Stimulated activated effector memory CD8-positive, alpha-beta T cell treated with anti-CD3 and anti-CD28 coated beads, Interleukin-12 subunit alpha, Interleukin-12 subunit beta, amount 100 ng/mL, for 72 hours (primary cell): Measurements from ENCODE around the gene NINJ2.
"Not testable (repeated sequence)": the region's sequence is repeated elsewhere in the genome, so short reads cannot be mapped to it uniquely, and the experiment has no call there.

ENCODE experiments used
- ATAC-seq: fragments of 150-1000 bp; cut with Tn5 transposase; 2 replicates; pipeline ENCODE4 v1.10.0; 2021
- DNase-seq, 2 donors: peaks; one replicate each; pipeline ENCODE4 v3.0.0; 2021 to 2022; ENCODE audit warnings: low spot score in 2 of 2
- H3K27ac Mint-ChIP-seq: one replicate; pipeline ENCODE4 v1.8.0; 2022; ENCODE audit warnings: mild to moderate bottlenecking, mixed read lengths
- H3K36me3 Mint-ChIP-seq: one replicate; pipeline ENCODE4 v1.8.0; 2022; ENCODE audit warnings: mild to moderate bottlenecking, mixed read lengths
- H3K4me1 Mint-ChIP-seq: one replicate; pipeline ENCODE4 v1.8.0; 2022; ENCODE audit warnings: mixed read lengths
- H3K4me3 Mint-ChIP-seq: one replicate; pipeline ENCODE4 v1.8.0; 2022; ENCODE audit warnings: mild to moderate bottlenecking, mixed read lengths
- H3K9me3 Mint-ChIP-seq: one replicate; pipeline ENCODE4 v1.8.0; 2022; ENCODE audit warnings: mixed read lengths

NINJ2 gene

GRCh38 chr12:659090-659683 lies 4.1 kb downstream of the NINJ2 start:
- H3K4me1 Mint-ChIP-seq = peaks cover 20% of the 10 kb centered on the region
- no peak for DNase-seq
- ATAC-seq = no peak
- no peaks in the 10 kb centered on the region for H3K36me3 Mint-ChIP-seq
- no peak overlapping the region for H3K27ac Mint-ChIP-seq
- no peaks in the 10 kb centered on the region for H3K9me3 Mint-ChIP-seq
- no peak overlapping the region for H3K4me3 Mint-ChIP-seq

- ATAC-seq = no peak
- Mint-ChIP-seq H3K36me3 (no peaks in the 10 kb centered on the region), H3K4me1 (peaks cover 8% of the 10 kb centered on the region), H3K9me3 (no peaks in the 10 kb centered on the region), H3K4me3 (no peak overlapping the region), H3K27ac (no peak overlapping the region)
- DNase-seq = no peak
Observed at GRCh38 chr12:650983-651382, 12.3 kb downstream of the NINJ2 start.

- ATAC-seq = no peak
- H3K36me3 Mint-ChIP-seq = peaks cover 9% of the 10 kb centered on the region
- peak overlapping the region; percentile 36 for H3K27ac Mint-ChIP-seq
- no peak overlapping the region for H3K4me3 Mint-ChIP-seq
- no peak for DNase-seq
- H3K4me1 Mint-ChIP-seq = peaks cover 33% of the 10 kb centered on the region
- no peaks in the 10 kb centered on the region for H3K9me3 Mint-ChIP-seq
Observed at GRCh38 chr12:647385-648085, 15.7 kb downstream of the NINJ2 start.

GRCh38 chr12:646442-647384 lies 16.5 kb downstream of the NINJ2 start:
- Mint-ChIP-seq H3K9me3 (no peaks in the 10 kb centered on the region), H3K27ac (peak overlapping the region; percentile 36), H3K36me3 (peaks cover 9% of the 10 kb centered on the region), H3K4me1 (peaks cover 39% of the 10 kb centered on the region), H3K4me3 (no peak overlapping the region)
- DNase-seq (no peak), ATAC-seq (no peak)

GRCh38 chr12:645563-646071 lies 17.6 kb downstream of the NINJ2 start:
- DNase-seq = no peak
- Mint-ChIP-seq H3K4me3 (no peak overlapping the region), H3K4me1 (peaks cover 47% of the 10 kb centered on the region)

GRCh38 chr12:644818-645552 lies 18.3 kb downstream of the NINJ2 start:
- Mint-ChIP-seq H3K27ac (peak overlapping the region; percentile 94), H3K4me1 (peaks cover 53% of the 10 kb centered on the region), H3K4me3 (peak overlapping the region; percentile 77), H3K9me3 (no peaks in the 10 kb centered on the region), H3K36me3 (peaks cover 9% of the 10 kb centered on the region)
- ATAC-seq = no peak
- DNase-seq = no peak

More at GRCh38 chr12:645563-646071, 17.6 kb downstream of the NINJ2 start:
- H3K9me3 Mint-ChIP-seq = no peaks in the 10 kb centered on the region
- peak overlapping the region; percentile 47 for H3K27ac Mint-ChIP-seq
- ATAC-seq = no peak
- peaks cover 9% of the 10 kb centered on the region for H3K36me3 Mint-ChIP-seq

- no peak for ATAC-seq
- Mint-ChIP-seq H3K27ac (peak overlapping the region; percentile 94), H3K9me3 (no peaks in the 10 kb centered on the region), H3K36me3 (peaks cover 9% of the 10 kb centered on the region), H3K4me3 (peak overlapping the region; percentile 77), H3K4me1 (peaks cover 60% of the 10 kb centered on the region)
- DNase-seq = no peak
Observed at GRCh38 chr12:644303-644639, 19.0 kb downstream of the NINJ2 start.

- Mint-ChIP-seq H3K36me3 (peaks cover 9% of the 10 kb centered on the region), H3K4me1 (peaks cover 66% of the 10 kb centered on the region), H3K9me3 (no peaks in the 10 kb centered on the region), H3K4me3 (peak overlapping the region; percentile 77), H3K27ac (peak overlapping the region; percentile 94)
- ATAC-seq (no peak), DNase-seq (no peak)
Observed at GRCh38 chr12:643475-644302, 19.6 kb downstream of the NINJ2 start.

- Mint-ChIP-seq H3K4me3 (peak overlapping the region; percentile 77), H3K9me3 (no peaks in the 10 kb centered on the region), H3K27ac (peak overlapping the region; percentile 94), H3K36me3 (peaks cover 9% of the 10 kb centered on the region), H3K4me1 (peaks cover 71% of the 10 kb centered on the region)
- DNase-seq (peak; percentile 60 to 87), ATAC-seq (peak; percentile 82)
Observed at GRCh38 chr12:642633-643474, 20.4 kb downstream of the NINJ2 start.

GRCh38 chr12:641321-641720 lies 21.9 kb downstream of the NINJ2 start:
- Mint-ChIP-seq H3K4me3 (peak overlapping the region; percentile 77), H3K4me1 (peaks cover 64% of the 10 kb centered on the region), H3K27ac (peak overlapping the region; percentile 93)
- not testable (repeated sequence) for H3K9me3 Mint-ChIP-seq, ATAC-seq, DNase-seq, H3K36me3 Mint-ChIP-seq

GRCh38 chr12:640773-641172 lies 22.5 kb downstream of the NINJ2 start:
- H3K9me3 Mint-ChIP-seq = no peaks in the 10 kb centered on the region
- no peak for ATAC-seq
- H3K4me1 Mint-ChIP-seq = peaks cover 61% of the 10 kb centered on the region
- H3K27ac Mint-ChIP-seq = peak overlapping the region; percentile 93
- H3K36me3 Mint-ChIP-seq = peaks cover 9% of the 10 kb centered on the region
- peak overlapping the region; percentile 36 for H3K4me3 Mint-ChIP-seq
- no peak for DNase-seq

GRCh38 chr12:639988-640387 lies 23.3 kb downstream of the NINJ2 start:
- Mint-ChIP-seq H3K4me3 (peak overlapping the region; percentile 36), H3K9me3 (no peaks in the 10 kb centered on the region), H3K4me1 (peaks cover 54% of the 10 kb centered on the region), H3K27ac (peak overlapping the region; percentile 93), H3K36me3 (peaks cover 9% of the 10 kb centered on the region)
- ATAC-seq (no peak), DNase-seq (no peak)

GRCh38 chr12:639566-639965 lies 23.7 kb downstream of the NINJ2 start:
- peaks cover 49% of the 10 kb centered on the region for H3K4me1 Mint-ChIP-seq
- peak overlapping the region; percentile 36 for H3K4me3 Mint-ChIP-seq
- H3K36me3 Mint-ChIP-seq = peaks cover 9% of the 10 kb centered on the region
- DNase-seq (no peak), ATAC-seq (peak; percentile 82)
- H3K27ac Mint-ChIP-seq = peak overlapping the region; percentile 93
- H3K9me3 Mint-ChIP-seq = no peaks in the 10 kb centered on the region
